Activated CD4-positive, alpha-beta T cell treated with anti-CD3 and anti-CD28 coated beads, Interleukin-2, Interleukin-6, amounts not matched to agents 100 ng/mL and 50 ng/mL, durations not matched to agents 16 hours and 8 hours (primary cell): ENCODE data around the gene SH3TC1.

Experiments used
- DNase-seq: peaks from one replicate; pipeline ENCODE4 v3.0.0-alpha.2; 2020

The SH3TC1 gene

GRCh38 chr4:8267077-8267476 lies 68.0 kb downstream of the SH3TC1 start:
- DNase-seq: peak; percentile 48

DNA sequence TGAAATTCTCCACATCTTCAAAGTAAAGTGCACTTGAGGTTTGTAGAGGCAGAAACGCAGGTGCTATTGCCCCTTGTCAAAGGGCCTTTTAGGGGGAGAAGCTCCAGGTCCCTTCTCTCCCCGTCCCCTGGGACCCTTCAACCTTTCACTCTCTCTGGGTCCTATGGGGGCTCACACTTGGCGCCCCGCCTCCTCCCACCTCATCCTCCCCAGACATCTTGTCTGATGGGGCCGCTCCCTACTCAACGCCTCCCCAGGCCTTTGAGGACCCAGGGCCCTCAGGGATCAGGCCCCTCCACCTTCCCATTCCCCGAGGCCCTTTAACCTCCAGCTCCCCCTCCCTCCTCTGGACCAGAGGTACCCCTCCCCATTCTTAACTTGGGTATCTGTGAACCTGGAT lies 69.1 kb downstream of the SH3TC1 start:
- no peak for DNase-seq

GRCh38 chr4:8268901-8269534 lies 69.9 kb downstream of the SH3TC1 start:
- no peak for DNase-seq

- no peak for DNase-seq
Measured at GRCh38 chr4:8269535-8270417, 70.7 kb downstream of the SH3TC1 start, which contains the start of gene HTRA3. TSS of gene HTRA3 (plus strand) at chr4:8269754. CDS start at chr4:8269969, 215 bp downstream.

GRCh38 chr4:8270418-8270771 lies 71.3 kb downstream of the SH3TC1 start:
- no peak for DNase-seq

DNA sequence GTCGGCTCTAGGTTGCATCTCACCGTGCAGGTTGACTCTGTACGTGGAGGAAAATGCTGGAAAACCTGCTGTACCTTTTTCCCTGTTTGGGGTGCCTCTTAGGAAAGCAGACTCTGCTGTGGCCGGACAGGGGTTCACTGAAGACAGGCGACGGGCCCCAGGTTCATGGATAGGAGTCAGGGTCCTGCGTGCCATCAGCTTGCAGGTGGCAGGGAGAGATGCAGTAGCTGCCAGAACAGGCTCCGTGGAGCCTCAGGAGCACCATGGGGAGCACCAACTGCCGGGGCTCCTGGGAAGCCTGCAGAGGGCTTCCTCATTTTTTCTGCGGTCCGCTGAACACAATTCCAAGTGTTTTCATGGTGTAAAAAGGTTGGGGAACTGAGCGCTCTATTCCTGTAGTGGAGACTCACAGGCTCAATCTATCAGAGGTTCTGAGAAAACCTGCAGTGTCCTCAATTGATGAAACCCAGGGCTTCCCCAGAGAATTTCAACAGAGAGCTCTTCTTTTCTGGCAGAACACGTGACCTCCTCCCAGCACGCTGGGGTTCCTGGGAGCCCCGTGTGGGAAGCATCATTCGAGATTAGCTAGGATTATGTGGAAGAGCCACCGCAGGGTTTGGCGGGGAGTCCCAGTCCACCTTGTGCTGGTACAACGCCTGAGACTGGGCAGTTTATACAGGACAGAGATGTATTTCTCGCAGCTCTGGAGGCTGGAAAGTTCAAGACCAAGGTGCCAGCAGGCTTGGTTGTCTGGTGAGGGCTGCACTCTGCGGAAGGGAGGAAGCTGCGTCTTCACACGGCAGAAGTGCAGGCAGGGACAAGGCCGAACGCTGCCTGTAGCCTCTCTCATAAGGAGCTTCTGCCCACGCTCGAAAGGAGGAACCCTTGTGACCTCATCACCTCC lies 72.1 kb downstream of the SH3TC1 start:
- no peak for DNase-seq

- no peak for DNase-seq
Measured at GRCh38 chr4:8271821-8272220, 72.7 kb downstream of the SH3TC1 start.

DNA sequence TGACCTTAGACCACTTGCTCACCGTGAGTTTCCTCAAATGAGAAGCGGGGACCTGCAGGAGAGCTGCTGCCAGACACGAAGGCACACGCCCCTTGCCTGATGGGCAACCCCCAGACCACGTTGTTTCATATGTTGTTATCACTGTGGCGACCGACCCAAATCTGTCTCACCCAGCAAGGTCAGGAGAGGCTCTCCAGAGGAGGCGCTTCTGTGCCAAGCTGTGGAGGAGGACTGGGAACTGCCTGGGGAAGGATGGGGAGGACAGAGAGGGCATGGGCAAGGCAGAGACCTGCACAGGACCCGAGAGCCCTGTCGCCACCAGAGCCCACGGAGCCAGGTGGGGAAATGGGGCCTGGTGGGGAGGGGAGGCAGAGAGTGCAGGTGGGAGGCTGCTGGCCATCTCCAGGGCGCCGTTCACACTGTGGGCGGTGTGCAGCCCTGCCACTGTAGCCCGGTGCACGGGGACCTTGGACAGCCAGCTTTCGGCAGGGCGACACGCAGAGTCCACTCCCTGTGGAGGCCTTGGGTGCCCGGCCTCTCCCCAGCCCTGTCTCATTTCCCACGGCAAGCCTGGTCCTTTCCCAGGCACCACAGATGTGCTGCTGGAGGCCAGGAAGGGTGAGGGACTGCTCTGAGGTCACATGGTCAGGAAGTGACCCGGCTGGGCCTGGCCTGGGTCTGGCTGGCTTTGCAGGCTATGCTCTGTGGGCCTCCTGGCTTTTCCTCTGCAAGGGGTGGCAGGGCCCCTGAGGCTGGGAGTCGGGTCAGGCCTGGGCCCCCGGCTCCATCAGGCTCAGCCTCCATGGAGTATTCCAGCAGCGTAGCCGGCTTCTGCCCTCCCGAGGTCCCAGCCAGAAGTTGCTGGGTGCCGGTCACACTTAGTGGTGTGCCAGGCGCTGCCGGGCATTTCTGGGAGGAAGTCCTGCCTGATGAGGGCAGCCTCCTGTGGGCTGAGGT lies 73.7 kb downstream of the SH3TC1 start:
- DNase-seq: no peak

- no peak for DNase-seq
Measured at GRCh38 chr4:8273450-8273849, 74.4 kb downstream of the SH3TC1 start.

- DNase-seq: no peak
Measured at GRCh38 chr4:8274066-8274652, 75.1 kb downstream of the SH3TC1 start.

DNA sequence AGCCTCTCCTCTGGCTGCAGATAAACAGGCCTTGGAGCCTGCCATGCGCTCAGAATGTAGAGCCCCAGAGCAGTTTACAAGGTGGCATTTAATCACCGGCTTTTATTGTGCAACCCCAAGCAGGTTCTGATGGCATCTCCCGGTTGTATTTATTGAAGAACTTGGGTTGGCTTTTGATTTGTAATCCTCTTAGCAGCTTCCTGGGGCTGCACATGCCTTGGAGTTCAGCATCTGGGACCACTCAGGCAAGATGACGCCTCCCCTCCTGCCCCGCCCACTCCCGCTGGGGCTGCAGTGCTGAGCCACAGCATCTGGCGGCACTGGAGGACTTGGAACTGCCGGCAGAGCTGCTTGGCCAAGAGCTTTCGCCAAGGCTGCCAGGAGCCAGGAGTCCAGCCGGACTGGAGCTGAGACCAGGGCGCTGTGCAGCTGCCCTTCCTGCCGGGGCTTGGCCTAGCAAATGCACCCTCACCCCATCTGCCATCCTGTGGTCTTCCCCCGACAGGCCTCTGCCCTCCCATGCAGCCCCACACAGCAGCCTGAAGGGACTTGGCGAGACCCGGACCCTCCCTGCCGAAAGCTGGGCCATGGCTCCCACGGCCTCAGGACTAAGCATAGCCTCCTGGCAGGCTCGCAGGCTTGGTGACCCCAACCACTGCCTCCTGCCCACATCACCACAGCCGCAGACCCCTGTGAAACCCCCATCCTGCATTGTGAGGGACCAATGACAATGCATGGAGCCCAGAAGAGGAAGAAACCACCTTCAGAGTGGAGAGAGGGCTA lies 75.9 kb downstream of the SH3TC1 start:
- DNase-seq: no peak

DNA sequence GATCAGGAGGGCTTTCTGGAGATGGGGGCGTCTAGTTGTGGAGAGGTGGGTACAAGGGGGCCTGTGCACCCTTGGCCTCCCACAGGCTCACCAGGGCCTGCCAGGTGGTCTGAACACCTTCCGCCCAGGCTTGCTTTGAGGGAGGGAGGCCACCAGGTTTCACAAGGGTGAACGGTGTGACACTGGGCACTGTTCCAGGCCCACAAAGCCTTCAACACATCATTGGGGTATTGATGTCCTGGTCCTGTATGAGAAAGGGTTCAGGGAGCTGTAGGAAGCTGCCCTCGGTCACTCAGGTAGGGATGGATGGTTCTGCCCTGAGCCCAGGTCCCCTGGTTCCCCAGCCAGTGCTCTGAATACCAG lies 76.4 kb downstream of the SH3TC1 start:
- no peak for DNase-seq

DNA sequence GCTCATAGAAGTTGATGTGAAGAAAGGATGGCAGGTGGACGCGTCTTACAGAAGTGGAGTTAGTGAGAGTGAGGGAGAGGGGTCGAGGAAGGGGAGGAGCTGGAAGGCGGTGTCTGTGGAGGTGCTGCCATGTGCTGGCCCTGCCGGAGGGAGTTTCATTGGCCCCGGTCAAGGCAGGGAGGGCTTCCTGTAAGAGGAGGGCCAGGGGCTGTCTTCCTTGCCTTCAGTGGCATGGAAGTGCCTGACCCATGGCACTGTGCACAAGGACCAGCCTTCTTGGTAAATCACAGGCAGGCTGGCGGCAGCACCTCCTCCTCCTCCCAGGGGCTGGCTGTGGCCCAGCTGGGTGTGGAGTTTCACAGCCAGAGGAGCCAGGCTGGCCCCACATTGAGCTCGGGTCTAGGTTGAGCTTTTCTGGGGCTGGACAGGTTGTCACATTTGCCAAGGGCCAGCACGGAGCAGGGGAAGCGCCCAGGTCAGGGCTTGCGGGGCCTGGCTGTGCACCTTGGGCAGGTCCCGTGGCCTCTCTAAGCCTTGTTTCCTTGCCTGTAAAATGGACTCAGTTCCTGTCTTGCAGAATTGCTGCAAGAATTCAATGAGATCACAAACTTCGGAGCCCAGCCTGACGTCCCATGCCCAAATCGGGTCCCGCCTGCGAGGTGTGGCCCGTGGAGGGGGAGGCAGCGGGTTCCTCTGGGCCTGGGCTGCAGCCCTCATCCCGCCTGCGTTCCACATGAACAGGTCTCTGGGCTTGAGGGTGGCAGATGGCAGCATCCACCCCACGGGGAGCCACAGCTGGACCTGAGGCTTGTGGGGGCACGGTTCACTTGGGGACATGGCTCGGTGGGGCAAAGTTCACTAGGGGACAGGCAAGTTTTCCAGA lies 77.5 kb downstream of the SH3TC1 start:
- no peak for DNase-seq

DNA sequence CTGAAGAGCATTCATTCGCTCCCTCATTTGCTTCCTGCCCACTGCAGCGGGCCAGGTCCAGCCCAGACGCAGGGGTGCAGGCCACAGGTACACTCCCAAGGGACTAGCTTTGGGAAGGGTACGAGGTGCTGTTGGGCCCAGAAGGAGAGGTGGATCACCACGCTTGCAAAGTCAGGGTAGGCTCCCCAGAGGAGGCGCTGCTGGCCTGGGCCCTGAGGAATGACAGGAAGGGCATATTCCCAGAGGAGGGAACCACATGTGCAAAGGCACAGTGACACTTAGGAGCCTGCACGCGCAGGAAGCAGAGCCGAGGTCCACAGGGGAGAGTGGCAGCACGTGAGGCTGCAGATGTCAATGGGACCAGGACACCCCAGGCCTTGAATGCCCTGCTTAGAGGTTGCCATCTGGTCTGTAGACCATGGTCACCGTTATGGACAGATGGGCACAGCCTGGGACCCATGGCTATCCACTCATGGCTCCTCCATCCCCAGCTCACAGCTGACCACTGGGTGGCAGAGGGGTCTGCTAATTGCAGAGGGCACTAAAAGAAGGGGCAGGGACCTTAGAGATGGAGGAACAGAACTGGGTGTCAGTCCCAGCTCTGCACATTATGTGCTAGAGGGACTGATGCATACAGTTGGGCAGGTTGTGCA lies 78.4 kb downstream of the SH3TC1 start:
- no peak for DNase-seq

- no peak for DNase-seq
Measured at GRCh38 chr4:8278009-8278395, 78.9 kb downstream of the SH3TC1 start.

DNA sequence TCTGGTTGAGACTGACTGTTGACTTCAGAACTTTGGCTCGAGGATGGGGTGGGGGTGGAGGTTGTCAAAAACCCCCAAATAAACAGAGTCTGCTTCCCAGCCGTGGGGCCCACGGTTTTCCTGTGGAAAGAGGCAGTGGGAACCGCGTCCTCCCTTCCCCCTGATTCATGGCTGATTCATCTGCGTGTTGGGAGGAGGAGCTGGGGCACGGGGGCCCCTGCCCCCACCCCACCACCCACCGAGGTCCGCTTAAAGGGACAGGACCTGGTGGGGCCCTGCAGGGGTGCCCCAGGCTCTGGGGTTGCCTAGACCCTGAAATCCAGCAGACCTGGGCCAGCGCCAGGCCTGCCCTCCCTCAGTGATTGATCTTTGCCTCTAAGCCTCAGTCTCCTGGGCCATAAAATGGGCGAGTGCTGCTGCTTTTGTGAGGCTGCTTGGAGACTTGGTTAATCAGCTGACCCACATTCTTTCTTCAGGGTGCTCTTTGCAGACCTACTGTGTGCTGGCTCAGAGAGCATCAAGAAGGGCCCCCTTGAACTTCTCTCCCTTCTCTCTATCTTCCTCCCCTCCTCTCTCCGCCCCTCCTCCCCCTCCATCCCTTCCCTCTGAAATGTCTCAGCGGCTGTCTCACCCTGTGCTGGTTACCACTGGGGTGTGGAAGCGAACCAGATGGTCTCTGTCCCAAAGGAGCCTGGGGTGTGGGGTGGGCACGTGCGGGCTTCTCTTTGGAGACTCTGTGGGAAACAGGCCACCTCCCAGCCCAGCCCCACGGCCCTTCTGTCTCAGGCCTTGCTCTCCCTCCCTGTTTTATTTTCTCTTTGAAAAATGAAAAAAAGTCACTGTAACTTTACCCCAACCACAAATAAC lies 79.6 kb downstream of the SH3TC1 start:
- DNase-seq: no peak

DNA sequence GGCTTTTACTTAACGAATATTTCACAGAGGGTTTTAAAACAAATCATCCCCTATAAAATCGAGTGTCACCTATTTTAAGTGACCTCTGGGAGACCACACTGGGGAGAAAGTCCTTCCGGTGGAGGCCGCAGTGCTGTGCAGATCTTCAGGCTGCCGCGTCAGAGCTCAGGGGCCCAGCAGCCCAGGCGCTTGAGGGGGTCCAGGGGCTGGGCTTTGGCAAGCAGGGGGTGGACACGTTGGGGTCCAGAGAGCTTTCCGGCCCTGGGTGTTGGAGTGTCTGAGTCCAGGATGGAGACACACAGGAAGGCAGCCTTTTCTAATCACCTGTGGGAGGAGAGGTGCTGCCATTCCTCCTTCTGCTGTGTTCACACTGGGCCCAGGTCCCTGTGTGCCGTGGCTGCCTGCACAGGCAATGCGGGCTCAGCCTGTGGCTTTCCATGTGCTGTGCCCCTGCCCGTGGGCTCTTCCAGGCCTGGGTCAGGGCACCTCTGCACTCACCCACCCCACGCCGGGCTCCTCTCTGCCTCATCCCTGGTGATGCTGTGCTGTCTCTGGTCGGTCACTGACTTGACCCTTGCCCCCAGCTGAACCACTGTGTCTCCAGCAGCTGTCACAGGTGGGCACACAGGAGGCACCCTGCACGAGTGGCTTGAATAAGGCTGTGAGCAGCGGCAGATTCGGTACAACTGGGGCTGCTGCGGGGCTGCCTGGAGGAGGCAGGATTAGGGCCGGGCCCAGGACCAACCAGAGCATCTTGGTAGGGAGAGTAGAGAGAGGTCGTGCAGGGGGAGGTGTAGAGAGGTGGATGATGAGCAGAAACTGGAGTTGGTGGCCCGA lies 80.4 kb downstream of the SH3TC1 start:
- no peak for DNase-seq
